ENCODE data around the gene OGFOD2. TPM values are rescaled to one million over a fixed set of nuclear protein-coding genes. Genes with fewer than 3 reads are reported as not detected.
A peak's percentile ranks its signal among the peaks of the same experiment; 100 is the strongest.

Gene OGFOD2
- total and polyA plus RNA-seq, 2 of the 13 experiments (the other 11 are each of a cell fraction or from before 2014, with no cell fraction given) = 13.2 to 14.6 TPM

DNA sequence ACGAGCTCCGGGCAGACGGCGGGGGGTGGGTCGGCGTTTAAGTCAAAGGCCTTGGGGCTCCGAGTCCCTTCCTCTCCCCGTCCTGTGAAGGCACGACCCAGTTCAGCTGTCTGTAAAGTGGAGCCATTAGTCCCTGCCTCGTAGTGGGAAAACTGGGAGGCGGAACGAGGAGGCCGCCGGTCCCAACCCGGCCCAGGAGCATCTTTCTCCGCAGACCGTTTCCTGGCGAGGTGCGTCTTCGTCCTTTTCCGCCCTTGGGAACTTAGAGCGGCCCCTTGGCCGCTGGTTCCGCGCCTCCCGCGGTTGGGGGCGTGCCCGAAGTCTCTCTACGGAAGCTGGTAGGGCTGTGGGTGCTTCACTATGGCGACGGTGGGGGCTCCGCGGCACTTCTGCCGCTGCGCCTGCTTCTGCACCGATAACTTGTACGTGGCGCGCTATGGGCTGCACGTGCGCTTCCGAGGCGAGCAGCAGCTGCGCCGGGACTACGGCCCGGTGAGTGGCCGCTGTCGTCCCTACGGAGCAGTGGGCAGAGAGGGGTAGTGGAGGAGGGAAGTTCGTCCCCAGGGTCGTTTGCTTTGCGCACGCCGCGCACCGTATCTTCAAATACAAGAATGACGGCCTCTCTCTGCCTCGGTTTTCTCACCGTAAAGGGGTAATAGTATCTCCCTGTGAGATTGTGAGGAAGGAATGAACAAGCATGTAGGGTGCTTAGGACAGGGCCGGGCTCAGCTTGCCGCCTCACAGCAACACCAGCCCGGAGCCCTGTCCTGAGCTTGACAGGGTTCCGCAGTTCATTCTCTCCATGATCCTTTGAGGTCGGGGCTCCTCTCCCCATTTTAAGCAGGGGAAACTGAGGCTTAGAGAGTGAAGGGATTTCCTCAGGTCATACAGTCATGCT lies at the start of gene OGFOD2 (continued):
- peak; percentile 73 for TF ChIP-seq POLR2G (IDR thresholded peaks at IDR 0.05; ENCODE audit: low read depth, low read length)
- no peak for TF ChIP-seq GATA4 (IDR thresholded peaks at IDR 0.05; ENCODE audit: borderline replicate concordance, low read depth)
- 0 out of 2 replicates have a peak, but pooled peaks have one; percentile 29 for TF ChIP-seq MAF1 (CRISPR knock-in tag; IDR thresholded peaks at IDR 0.05; ENCODE audit: borderline replicate concordance)
- TF ChIP-seq ZNF543 (CRISPR knock-in tag; IDR thresholded peaks at IDR 0.05) = no peak
- no peak for TF ChIP-seq MATR3 (CRISPR knock-in tag; IDR thresholded peaks at IDR 0.05)
- 0 out of 2 replicates have a peak, but pooled peaks have one; percentile 78 for TF ChIP-seq ZBTB42 (CRISPR knock-in tag; IDR thresholded peaks at IDR 0.05)
- peak; percentile 83; the same call in 1 of the 2 replicates for TF ChIP-seq THAP9 (CRISPR knock-in tag; IDR thresholded peaks at IDR 0.05; ENCODE audit: borderline replicate concordance)
- TF ChIP-seq ZKSCAN5 (CRISPR knock-in tag; IDR thresholded peaks at IDR 0.05) = 0 out of 2 replicates have a peak, but pooled peaks have one; percentile 13
- TF ChIP-seq, protein P1, sequence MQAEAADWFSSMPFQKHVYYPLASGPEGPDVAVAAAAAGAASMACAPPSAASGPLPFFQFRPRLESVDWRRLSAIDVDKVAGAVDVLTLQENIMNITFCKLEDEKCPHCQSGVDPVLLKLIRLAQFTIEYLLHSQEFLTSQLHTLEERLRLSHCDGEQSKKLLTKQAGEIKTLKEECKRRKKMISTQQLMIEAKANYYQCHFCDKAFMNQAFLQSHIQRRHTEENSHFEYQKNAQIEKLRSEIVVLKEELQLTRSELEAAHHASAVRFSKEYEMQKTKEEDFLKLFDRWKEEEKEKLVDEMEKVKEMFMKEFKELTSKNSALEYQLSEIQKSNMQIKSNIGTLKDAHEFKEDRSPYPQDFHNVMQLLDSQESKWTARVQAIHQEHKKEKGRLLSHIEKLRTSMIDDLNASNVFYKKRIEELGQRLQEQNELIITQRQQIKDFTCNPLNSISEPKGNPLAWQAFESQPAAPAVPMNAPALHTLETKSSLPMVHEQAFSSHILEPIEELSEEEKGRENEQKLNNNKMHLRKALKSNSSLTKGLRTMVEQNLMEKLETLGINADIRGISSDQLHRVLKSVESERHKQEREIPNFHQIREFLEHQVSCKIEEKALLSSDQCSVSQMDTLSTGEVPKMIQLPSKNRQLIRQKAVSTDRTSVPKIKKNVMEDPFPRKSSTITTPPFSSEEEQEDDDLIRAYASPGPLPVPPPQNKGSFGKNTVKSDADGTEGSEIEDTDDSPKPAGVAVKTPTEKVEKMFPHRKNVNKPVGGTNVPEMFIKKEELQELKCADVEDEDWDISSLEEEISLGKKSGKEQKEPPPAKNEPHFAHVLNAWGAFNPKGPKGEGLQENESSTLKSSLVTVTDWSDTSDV (CRISPR knock-in tag; IDR thresholded peaks at IDR 0.05) = no peak
- TF ChIP-seq SSRP1 (CRISPR knock-in tag; IDR thresholded peaks at IDR 0.05) = no peak
- 0 out of 2 replicates have a peak, but pooled peaks have one; percentile 15 for TF ChIP-seq KLF12 (CRISPR knock-in tag; IDR thresholded peaks at IDR 0.05; ENCODE audit: borderline replicate concordance)
- TF ChIP-seq PRPF4 (IDR thresholded peaks at IDR 0.05; ENCODE audit: low read depth, low read length, poor library complexity, severe bottlenecking) = no peak
- no peak for TF ChIP-seq ZBTB40 (IDR thresholded peaks at IDR 0.05)
- TF ChIP-seq ZBTB40 (CRISPR knock-in tag; IDR thresholded peaks at IDR 0.05) = no peak; the same call in 1 of the 2 replicates

Data from HepG2 (cell line).